ENCODE data around the gene MARS1. TPM values are rescaled to one million over a fixed set of nuclear protein-coding genes. Genes with fewer than 3 reads are reported as not detected.
"Not testable (repeated sequence)": the region's sequence is repeated elsewhere in the genome, so short reads cannot be mapped to it uniquely, and the experiment has no call there.

Gene MARS1
- total RNA-seq, 1 donor from 2014 or later: 71.2 TPM

GRCh38 chr12:57498571-57498970 is 10.7 kb downstream of the MARS1 start:
- no peak for DNase-seq (ENCODE audit: extremely low spot score in 2 of 2)
- H3K27ac ChIP-seq: no peak overlapping the region
- H3K36me3 ChIP-seq: peaks cover 0 to 71% of the 10 kb centered on the region in 2 donors
- H3K27me3 ChIP-seq: no peaks in the 10 kb centered on the region
- intact Hi-C loops (cut with DNase I): no loop called here
- no peaks in the 10 kb centered on the region for H3K9me3 ChIP-seq
- no peaks in the 10 kb centered on the region for H3K4me1 ChIP-seq
- H3K4me3 ChIP-seq: no peak overlapping the region
- TF ChIP-seq POLR2A (IDR thresholded peaks at IDR 0.05): no peak

DNA sequence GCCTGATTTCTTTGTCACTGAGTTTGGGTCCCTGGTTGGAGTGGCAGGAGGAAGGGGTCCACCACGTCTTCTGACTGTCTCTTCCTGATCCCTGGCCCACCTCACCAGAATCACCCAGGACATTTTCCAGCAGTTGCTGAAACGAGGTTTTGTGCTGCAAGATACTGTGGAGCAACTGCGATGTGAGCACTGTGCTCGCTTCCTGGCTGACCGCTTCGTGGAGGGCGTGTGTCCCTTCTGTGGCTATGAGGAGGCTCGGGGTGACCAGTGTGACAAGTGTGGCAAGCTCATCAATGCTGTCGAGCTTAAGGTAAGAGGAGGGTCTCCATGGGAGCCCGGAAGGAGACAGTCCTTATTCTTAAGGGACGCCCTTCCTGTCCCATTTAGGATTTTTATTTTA is 12.3 kb downstream of the MARS1 start:
- Histone ChIP-seq H3K4me3 (no peak overlapping the region), H3K9me3 (no peaks in the 10 kb centered on the region), H3K4me1 (no peaks in the 10 kb centered on the region), H3K27me3 (no peaks in the 10 kb centered on the region), H3K36me3 (peaks cover 0 to 81% of the 10 kb centered on the region in 2 donors), H3K27ac (no peak overlapping the region)
- DNase-seq (ENCODE audit: extremely low spot score in 2 of 2): no peak
- TF ChIP-seq, protein P1, sequence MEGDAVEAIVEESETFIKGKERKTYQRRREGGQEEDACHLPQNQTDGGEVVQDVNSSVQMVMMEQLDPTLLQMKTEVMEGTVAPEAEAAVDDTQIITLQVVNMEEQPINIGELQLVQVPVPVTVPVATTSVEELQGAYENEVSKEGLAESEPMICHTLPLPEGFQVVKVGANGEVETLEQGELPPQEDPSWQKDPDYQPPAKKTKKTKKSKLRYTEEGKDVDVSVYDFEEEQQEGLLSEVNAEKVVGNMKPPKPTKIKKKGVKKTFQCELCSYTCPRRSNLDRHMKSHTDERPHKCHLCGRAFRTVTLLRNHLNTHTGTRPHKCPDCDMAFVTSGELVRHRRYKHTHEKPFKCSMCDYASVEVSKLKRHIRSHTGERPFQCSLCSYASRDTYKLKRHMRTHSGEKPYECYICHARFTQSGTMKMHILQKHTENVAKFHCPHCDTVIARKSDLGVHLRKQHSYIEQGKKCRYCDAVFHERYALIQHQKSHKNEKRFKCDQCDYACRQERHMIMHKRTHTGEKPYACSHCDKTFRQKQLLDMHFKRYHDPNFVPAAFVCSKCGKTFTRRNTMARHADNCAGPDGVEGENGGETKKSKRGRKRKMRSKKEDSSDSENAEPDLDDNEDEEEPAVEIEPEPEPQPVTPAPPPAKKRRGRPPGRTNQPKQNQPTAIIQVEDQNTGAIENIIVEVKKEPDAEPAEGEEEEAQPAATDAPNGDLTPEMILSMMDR (IDR thresholded peaks at IDR 0.05): no peak
- TF ChIP-seq POLR2A (IDR thresholded peaks at IDR 0.05) (no peak), POLR2AphosphoS5 (IDR thresholded peaks at IDR 0.05; ENCODE audit: insufficient read depth in 1 of 2, low read depth in 1 of 2) (no peak)
- intact Hi-C loops (cut with DNase I): no loop called here

DNA sequence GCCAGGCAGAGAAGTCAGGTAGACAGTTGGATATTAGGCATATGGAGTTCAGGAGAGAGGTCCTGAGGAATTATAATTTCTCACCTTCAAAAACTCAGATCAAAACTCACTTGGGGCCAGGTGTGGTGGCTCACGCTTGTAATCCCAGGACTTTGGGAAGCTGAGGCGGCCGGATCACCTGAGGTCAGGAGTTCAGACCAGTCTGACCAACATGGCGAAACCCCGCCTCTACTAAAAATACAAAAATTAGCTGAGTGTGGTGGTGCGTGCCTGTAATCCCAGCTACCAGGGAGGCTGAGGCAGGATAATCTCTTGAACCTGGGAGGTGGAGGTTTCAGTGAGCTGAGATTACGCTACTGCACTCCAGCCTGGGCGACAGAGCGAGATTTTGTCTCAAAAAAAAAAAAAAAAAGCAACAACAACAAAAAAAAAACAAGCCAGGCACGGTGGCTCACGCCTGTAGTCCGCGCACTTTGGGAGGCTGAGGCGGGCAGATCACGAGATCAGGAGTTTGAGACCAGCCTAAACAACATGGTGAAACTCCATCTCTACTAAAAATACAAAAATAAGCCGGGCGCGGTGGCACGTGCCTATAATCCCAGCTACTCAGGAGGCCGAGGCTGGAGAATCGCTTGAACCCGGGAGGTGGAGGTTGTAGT is 14.6 kb downstream of the MARS1 start:
- H3K4me1 ChIP-seq; H3K27ac ChIP-seq; DNase-seq (ENCODE audit: extremely low spot score in 2 of 2); H3K9me3 ChIP-seq; H3K27me3 ChIP-seq; intact Hi-C loops (cut with DNase I); H3K4me3 ChIP-seq: not testable (repeated sequence)
- H3K36me3 ChIP-seq: peaks cover 0 to 77% of the 10 kb centered on the region in 2 donors

DNA sequence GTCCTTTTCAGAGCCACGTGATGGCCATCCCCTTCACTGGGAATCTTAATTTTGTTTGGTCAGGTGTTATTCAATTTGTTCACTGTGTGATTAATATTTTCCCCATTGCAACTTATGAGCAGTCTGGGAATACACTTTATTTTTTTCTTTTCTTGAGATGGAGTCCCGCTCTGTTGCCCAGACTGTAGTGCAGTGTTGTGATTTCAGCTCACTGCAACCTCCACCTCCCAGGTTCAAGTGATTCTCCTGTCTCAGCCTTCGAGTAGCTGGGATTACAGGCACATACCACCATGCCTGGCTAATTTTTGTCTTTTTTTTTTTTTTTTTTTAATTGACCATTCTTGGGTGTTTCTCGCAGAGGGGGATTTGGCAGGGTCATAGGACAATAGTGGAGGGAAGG is 18.7 kb downstream of the MARS1 start:
- peaks cover 0 to 63% of the 10 kb centered on the region in 2 donors for H3K36me3 ChIP-seq
- intact Hi-C loops (cut with DNase I); H3K9me3 ChIP-seq; H3K27ac ChIP-seq; H3K4me3 ChIP-seq; H3K4me1 ChIP-seq; H3K27me3 ChIP-seq; DNase-seq (ENCODE audit: extremely low spot score in 2 of 2): not testable (repeated sequence)

DNA sequence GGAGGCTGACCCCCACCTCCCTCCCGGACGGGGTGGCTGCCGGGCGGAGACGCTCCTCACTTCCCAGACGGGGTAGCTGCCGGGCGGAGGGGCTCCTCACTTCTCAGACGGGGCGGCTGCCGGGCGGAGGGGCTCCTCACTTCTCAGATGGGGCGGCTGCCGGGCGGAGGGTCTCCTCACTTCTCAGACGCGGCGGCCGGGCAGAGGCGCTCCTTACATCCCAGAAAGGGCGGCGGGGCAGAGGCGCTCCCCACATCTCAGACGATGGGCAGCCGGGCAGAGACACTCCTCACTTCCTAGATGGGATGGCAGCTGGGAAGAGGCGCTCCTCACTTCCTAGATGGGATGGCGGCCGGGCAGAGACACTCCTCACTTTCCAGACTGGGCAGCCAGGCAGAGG is 19.9 kb downstream of the MARS1 start:
- H3K4me3 ChIP-seq: not testable (repeated sequence)

GRCh38 chr12:57511161-57511560 is 23.3 kb downstream of the MARS1 start:
- H3K4me1 ChIP-seq: no peaks in the 10 kb centered on the region
- no peaks in the 10 kb centered on the region for H3K9me3 ChIP-seq
- H3K27me3 ChIP-seq: no peaks in the 10 kb centered on the region
- intact Hi-C loops (cut with DNase I): no loop called here
- no peak for DNase-seq (ENCODE audit: extremely low spot score in 2 of 2)
- H3K4me3 ChIP-seq: no peak overlapping the region
- TF ChIP-seq POLR2AphosphoS5 (IDR thresholded peaks at IDR 0.05; ENCODE audit: insufficient read depth in 1 of 2, low read depth in 1 of 2): no peak
- TF ChIP-seq, protein P1 (IDR thresholded peaks at IDR 0.05): no peak
- no peak for TF ChIP-seq POLR2A (IDR thresholded peaks at IDR 0.05)
- peaks cover 0 to 67% of the 10 kb centered on the region in 2 donors for H3K36me3 ChIP-seq
- H3K27ac ChIP-seq: no peak overlapping the region

More for the DNA sequence above, 19.9 kb downstream of the MARS1 start:
- intact Hi-C loops (cut with DNase I); H3K27ac ChIP-seq; H3K9me3 ChIP-seq; H3K27me3 ChIP-seq; DNase-seq (ENCODE audit: extremely low spot score in 2 of 2); H3K4me1 ChIP-seq: not testable (repeated sequence)
- H3K36me3 ChIP-seq: peaks cover 0 to 66% of the 10 kb centered on the region in 2 donors

- intact Hi-C loops (cut with DNase I): no loop called here
- H3K9me3 ChIP-seq: no peaks in the 10 kb centered on the region
- H3K27me3 ChIP-seq: no peaks in the 10 kb centered on the region
- H3K4me1 ChIP-seq: peaks cover under 1% of the 10 kb centered on the region
- no peak for TF ChIP-seq POLR2A (IDR thresholded peaks at IDR 0.05)
- TF ChIP-seq, protein P1 (IDR thresholded peaks at IDR 0.05): no peak
- TF ChIP-seq POLR2AphosphoS5 (IDR thresholded peaks at IDR 0.05; ENCODE audit: insufficient read depth in 1 of 2, low read depth in 1 of 2): no peak
- DNase-seq (ENCODE audit: extremely low spot score in 2 of 2): no peak
- H3K27ac ChIP-seq: no peak overlapping the region
- no peak overlapping the region for H3K4me3 ChIP-seq
- peaks cover 0 to 70% of the 10 kb centered on the region in 2 donors for H3K36me3 ChIP-seq
Observed at GRCh38 chr12:57511588-57512325, 23.9 kb downstream of the MARS1 start.

All from vagina (tissue), 2 donors.